Pericardium fibroblast (primary cell): ENCODE results near the gene MYDGF. TPM values are rescaled to one million over a fixed set of nuclear protein-coding genes. Genes with fewer than 3 reads are reported as not detected.

Source experiments
- total RNA-seq: library from RNA; depleted of rRNA; stranded (reverse); fragments of >200 nt; gene quantifications from 2 replicates; pipeline ENCODE4 v1.2.3, GENCODE V29; 2015

MYDGF gene
- total RNA-seq: 71.8 and 118 TPM in 2 replicates

DNA sequence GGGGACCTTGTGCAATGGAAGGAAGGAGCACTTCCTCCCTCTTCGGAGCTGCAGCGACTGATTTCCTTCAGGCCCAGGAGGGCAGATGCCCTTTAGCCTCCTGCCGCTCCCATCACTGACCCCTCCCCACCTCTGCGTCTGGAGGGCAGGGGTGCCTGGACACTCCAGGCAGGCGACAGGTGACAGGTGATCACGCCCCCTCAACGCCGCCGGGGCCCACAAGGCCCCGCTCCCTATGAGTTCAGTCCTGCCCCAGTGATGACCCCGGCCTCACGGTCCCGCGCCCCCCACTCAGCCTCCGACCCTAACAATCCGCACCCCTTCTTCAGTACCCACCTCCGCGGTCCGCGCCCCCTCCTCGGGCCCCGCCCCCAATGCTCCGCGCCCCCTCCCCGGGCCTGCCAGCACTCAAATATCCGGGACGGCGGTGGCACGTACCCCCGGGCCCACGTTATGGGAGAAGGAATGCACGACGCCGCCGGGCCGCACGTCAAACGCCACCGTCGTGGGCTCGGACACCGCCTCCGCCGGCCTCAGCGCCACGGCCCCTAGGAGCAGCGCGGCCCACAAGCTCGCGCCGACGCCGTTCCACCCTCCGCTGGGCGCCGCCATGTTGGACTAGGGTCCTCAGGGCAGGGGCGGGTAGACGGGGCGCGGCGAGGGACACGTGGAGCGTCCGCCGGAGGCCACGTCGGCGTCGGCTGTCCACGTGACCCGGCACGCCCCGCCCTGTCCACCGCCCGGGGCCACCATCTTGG, at the start of gene MYDGF:
Gene MYDGF, minus strand, starts transcription at position 620 of the 758 bp plus-strand sequence. Its CDS starts 8 bp downstream, at position 612.

GRCh38 chr19:4638828-4639530, 31.2 kb downstream of the MYDGF start, which contains the start of gene TNFAIP8L1:
TSS of gene TNFAIP8L1 (plus strand) at chr19:4639516. CDS start at chr19:4651870, 12,354 bp downstream.

Other genes with a start within 250 kb of the MYDGF start
- 86.0 and 145 TPM in 2 replicates for gene UBXN6, start 212.5 kb downstream of the MYDGF start, total RNA-seq
- 58.8 and 71.7 TPM in 2 replicates for gene HDGFL2, start 198.0 kb downstream of the MYDGF start, total RNA-seq
- gene PLIN4, start 151.9 kb downstream of the MYDGF start, total RNA-seq: 0.47 and 3.7 TPM in 2 replicates
- 1.1 TPM in 1 of 2 replicates, not detected in the other for gene PLIN5, start 135.1 kb downstream of the MYDGF start, total RNA-seq
- 0.23 and 2.4 TPM in 2 replicates for gene LRG1, start 130.3 kb downstream of the MYDGF start, total RNA-seq
- 4.9 and 7.1 TPM in 2 replicates for gene SEMA6B, start 110.7 kb downstream of the MYDGF start, total RNA-seq
- 1.4 and 2.3 TPM in 2 replicates for gene TNFAIP8L1, start 30.8 kb downstream of the MYDGF start, total RNA-seq
- gene DPP9, start 53.5 kb upstream of the MYDGF start, total RNA-seq: 35.9 and 54.5 TPM in 2 replicates
- gene FEM1A, start 121.4 kb upstream of the MYDGF start, total RNA-seq: 10.6 and 11.1 TPM in 2 replicates
- 3.0 and 4.3 TPM in 2 replicates for gene TICAM1, start 161.4 kb upstream of the MYDGF start, total RNA-seq
- gene PLIN3, start 197.3 kb upstream of the MYDGF start, total RNA-seq: 94.8 and 97.3 TPM in 2 replicates
- gene ARRDC5, start 232.6 kb upstream of the MYDGF start, total RNA-seq: not detected in 2 replicates
- 5.3 and 5.7 TPM in 2 replicates for gene UHRF1, start 239.2 kb upstream of the MYDGF start, total RNA-seq